ENCODE measurements around the gene MTNR1B.

MTNR1B gene

GRCh38 chr11:92969634-92970347 is at the start of gene MTNR1B:
MTNR1B (plus strand) TSS chr11:92969651; CDS start chr11:92969726, 75 bp downstream.
- no peak for TF ChIP-seq CTCF (IDR thresholded peaks at IDR 0.05; ENCODE audit: low read depth, low read length, missing control alignments)
- in situ Hi-C loops (cut with HindIII; ENCODE audit: low sequenced_read_pairs) = no loop called here
- no peak for DNase-seq (ENCODE audit: low read depth)
- peak within 1 kb of the TSS; percentile 25 for H3K4me3 ChIP-seq (ENCODE audit: low read depth, low read length)

GRCh38 chr11:92920331-92920730 is 49.1 kb upstream of the MTNR1B start:
- in situ Hi-C loops (cut with HindIII; ENCODE audit: low sequenced_read_pairs) = no loop called here
- no peak for DNase-seq (ENCODE audit: low read depth)
- no peak overlapping the region for H3K4me3 ChIP-seq (ENCODE audit: low read depth, low read length)
- TF ChIP-seq CTCF (IDR thresholded peaks at IDR 0.05; ENCODE audit: low read depth, low read length, missing control alignments) = no peak

GRCh38 chr11:92922731-92923130 is 46.7 kb upstream of the MTNR1B start:
- no peak overlapping the region for H3K4me3 ChIP-seq (ENCODE audit: low read depth, low read length)
- no peak for TF ChIP-seq CTCF (IDR thresholded peaks at IDR 0.05; ENCODE audit: low read depth, low read length, missing control alignments)
- DNase-seq (ENCODE audit: low read depth) = no peak
- in situ Hi-C loops (cut with HindIII; ENCODE audit: low sequenced_read_pairs) = no loop called here

GRCh38 chr11:92929246-92929645 is 40.2 kb upstream of the MTNR1B start:
- DNase-seq (ENCODE audit: low read depth) = no peak
- no peak overlapping the region for H3K4me3 ChIP-seq (ENCODE audit: low read depth, low read length)
- in situ Hi-C loops (cut with HindIII; ENCODE audit: low sequenced_read_pairs) = no loop called here
- TF ChIP-seq CTCF (IDR thresholded peaks at IDR 0.05; ENCODE audit: low read depth, low read length, missing control alignments) = no peak

GRCh38 chr11:92929653-92930052 is 39.8 kb upstream of the MTNR1B start:
- in situ Hi-C loops (cut with HindIII; ENCODE audit: low sequenced_read_pairs) = no loop called here
- TF ChIP-seq CTCF (IDR thresholded peaks at IDR 0.05; ENCODE audit: low read depth, low read length, missing control alignments) = no peak
- no peak overlapping the region for H3K4me3 ChIP-seq (ENCODE audit: low read depth, low read length)
- DNase-seq (ENCODE audit: low read depth) = no peak

- no peak overlapping the region for H3K4me3 ChIP-seq (ENCODE audit: low read depth, low read length)
- in situ Hi-C loops (cut with HindIII; ENCODE audit: low sequenced_read_pairs) = no loop called here
- no peak for DNase-seq (ENCODE audit: low read depth)
- no peak for TF ChIP-seq CTCF (IDR thresholded peaks at IDR 0.05; ENCODE audit: low read depth, low read length, missing control alignments)
Observed at GRCh38 chr11:92931746-92932422, 37.6 kb upstream of the MTNR1B start.

All from astrocyte of the cerebellum (primary cell).